B cell (primary cell): ENCODE measurements around the gene COTL1.

Experiments used
- EZH2 ChIP-seq: IDR thresholded peaks from 2 replicates; pipeline ENCODE4 v1.6.1; 2012; ENCODE audit warnings: borderline replicate concordance, low read depth, mild to moderate bottlenecking, moderate library complexity, low read length; ENCODE audit not compliant: insufficient read depth, poor library complexity, severe bottlenecking
- TF ChIP-seq, protein P1 (sequence below): fragments of 200-600 bp; IDR thresholded peaks from one replicate; pipeline ENCODE4 v1.8.0; 2022; ENCODE audit warnings: antibody characterized with exemption, mild to moderate bottlenecking

DNA sequence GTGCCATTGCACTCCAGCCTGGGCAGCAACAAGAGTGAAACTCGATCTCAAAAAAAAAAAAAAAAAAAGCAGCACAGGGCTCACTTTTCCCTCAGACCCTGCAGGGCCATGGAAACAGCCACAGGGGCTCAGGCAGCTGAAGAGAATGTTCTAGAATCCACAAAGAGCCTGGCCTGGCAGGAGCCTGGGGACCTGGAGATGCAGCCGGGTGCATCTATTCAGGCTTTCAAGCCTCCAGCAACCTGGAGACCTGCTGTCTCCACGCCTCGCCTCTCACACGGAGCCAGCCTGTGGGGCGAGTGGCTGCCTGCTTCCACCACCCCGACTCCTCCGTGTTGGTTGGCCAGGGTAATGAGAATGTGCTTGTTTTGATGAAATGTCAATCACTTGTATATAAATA is 69.4 kb downstream of the COTL1 start:
- TF ChIP-seq, protein P1, sequence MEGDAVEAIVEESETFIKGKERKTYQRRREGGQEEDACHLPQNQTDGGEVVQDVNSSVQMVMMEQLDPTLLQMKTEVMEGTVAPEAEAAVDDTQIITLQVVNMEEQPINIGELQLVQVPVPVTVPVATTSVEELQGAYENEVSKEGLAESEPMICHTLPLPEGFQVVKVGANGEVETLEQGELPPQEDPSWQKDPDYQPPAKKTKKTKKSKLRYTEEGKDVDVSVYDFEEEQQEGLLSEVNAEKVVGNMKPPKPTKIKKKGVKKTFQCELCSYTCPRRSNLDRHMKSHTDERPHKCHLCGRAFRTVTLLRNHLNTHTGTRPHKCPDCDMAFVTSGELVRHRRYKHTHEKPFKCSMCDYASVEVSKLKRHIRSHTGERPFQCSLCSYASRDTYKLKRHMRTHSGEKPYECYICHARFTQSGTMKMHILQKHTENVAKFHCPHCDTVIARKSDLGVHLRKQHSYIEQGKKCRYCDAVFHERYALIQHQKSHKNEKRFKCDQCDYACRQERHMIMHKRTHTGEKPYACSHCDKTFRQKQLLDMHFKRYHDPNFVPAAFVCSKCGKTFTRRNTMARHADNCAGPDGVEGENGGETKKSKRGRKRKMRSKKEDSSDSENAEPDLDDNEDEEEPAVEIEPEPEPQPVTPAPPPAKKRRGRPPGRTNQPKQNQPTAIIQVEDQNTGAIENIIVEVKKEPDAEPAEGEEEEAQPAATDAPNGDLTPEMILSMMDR: no peak
- no peak for TF ChIP-seq EZH2
